Peyer's patch (tissue), 4 donors: ENCODE measurements around the gene PPP3CB.

Experiments
- CTCF ChIP-seq, 6 experiments: fragments of 450-650 bp in 4 of 6; fragments of 200-600 bp in 2 of 6; sonication (generic) in 1 of 6; IDR thresholded peaks; one replicate each; pipeline ENCODE4 v1.5.1; 2017 to 2019; ENCODE audit warnings: antibody characterized with exemption in 6 of 6, mild to moderate bottlenecking in 3 of 6, moderate library complexity in 1 of 6
- POLR2A ChIP-seq, 2 donors: fragments of 450-650 bp; IDR thresholded peaks; one replicate each; pipeline ENCODE4 v1.5.1; 2017; ENCODE audit warnings: antibody characterized with exemption in 2 of 2, mild to moderate bottlenecking in 2 of 2, moderate library complexity in 2 of 2

GRCh38 chr10:73424478-73424877 is 71.3 kb downstream of the PPP3CB start:
- TF ChIP-seq CTCF (IDR thresholded peaks at IDR 0.05) (no peak), POLR2A (IDR thresholded peaks at IDR 0.05) (no peak)
